Stimulated activated CD4-positive, alpha-beta T cell treated with anti-CD3 and anti-CD28 coated beads, Interleukin-12 subunit alpha, Interleukin-12 subunit beta, amount 100 ng/mL, for 24 hours (primary cell): ENCODE measurements around the gene MAP7D2.

Source experiments
- DNase-seq, 2 experiments: peaks; one replicate each; pipeline ENCODE4 v3.0.0-alpha.2; 2020; ENCODE audit warnings: low read depth in 2 of 2

Gene MAP7D2

DNA sequence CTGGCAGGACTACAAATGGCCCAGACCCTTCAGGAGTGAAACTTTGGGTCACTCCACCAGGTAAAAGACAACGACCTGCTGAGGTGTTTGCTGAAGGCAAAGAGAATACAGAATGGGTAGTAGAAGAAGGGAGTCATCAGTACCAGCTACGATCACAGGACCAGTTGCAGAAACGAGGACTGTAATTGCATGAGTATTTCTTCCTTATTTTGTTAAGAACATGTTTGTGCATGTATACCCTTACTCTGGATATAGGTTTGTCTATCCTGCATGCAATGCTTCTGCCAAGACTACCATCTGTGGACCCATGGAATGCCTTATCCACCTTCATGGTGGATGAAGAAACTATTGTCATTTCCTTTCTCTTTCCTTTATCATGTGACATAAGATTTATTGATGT lies 77.7 kb downstream of the MAP7D2 start:
- DNase-seq = no peak

DNA sequence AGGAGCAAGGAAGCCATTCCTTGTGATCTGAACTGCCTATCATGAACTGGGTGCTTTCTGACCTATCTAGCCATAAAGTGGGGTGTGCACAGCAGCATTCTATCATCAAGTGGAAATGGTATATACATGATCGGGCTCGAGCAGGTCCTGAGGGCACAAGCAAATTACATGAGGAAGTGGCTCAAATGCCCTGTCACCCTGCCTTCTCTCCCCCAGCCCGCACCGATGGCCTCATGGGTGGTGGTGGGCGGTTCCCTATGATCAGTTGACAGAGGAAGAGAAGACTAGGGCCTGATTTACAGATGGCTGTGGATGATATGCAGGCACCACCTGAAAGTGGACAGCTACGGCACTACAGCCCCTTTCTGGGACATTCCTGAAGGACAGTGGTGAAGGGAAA lies 79.5 kb downstream of the MAP7D2 start:
- no peak for DNase-seq

DNA sequence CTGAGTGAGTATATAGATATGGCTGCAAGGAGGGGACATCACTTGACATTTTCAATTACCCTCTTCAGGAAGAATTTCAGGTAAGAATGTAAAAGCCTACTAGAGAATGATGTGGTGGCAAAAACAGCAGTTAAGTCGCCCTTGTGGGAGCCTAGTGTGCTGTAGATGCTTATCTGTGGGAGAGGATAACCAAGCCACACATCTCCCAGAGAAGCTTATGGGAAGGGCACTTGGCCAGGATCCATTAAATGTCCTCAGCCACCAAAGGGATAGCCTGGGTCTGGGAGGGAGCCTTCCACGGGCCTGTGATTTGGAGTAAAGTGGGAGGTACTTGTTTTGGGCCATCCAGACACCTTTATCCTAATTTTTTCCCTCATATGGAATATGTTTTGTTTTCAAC lies 84.5 kb downstream of the MAP7D2 start:
- DNase-seq = no peak

DNA sequence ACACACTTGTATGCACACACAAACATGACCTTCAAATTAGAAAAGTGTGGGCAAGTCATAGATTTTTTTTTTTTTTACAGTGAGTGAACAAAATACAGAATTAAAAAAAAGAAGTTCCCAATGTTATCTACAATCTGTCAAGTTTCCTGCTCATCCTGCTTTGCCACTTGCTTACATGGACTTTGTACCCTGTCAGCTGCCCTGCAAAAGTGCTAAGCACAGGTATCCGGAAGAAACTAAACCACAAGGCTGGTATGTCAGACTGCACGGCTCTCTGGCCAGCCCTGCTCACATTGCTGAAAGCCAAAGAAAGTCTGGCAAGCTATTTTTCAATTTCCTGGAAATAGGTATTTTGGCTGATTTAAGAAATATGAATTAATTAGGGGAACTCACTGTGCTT lies 87.0 kb downstream of the MAP7D2 start:
- DNase-seq = no peak

DNA sequence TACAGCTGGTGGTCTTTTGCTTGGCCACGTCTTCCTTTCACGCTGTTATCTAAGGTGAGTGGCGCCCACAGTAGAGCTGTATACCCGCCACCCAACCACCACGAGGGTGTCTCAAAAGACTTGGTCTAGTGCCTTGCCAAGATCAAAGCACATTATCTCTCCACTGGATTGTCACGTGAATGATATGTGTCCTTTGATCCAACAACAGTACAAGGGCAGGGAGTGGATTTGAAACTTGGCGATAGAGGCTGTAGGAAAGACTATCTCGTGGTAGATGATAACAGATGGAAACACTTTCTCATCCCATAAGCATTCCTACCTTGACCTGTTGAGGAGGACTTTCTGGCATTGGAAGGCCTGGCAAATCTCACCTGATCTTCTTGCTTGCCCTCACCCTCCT lies 88.1 kb downstream of the MAP7D2 start:
- no peak for DNase-seq

DNA sequence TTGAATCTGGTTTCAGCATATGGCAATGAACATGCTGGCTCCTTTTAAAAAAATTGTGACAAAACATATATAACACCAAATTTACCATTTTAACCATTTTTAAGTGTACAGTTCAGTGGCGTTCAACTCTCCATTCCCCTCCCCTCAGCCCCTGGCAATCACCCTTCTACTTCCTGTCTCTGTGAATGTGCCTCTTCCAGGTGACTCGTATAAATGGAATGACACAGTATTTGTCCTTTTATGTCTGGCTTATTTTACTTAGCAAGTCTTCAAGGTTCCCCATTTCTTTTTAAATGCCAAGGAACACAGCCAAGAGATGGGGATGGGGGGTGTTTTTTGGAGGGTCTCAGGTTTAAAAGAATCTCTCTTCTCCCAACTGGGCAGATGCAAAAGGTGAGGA lies 90.4 kb downstream of the MAP7D2 start:
- DNase-seq = no peak

DNA sequence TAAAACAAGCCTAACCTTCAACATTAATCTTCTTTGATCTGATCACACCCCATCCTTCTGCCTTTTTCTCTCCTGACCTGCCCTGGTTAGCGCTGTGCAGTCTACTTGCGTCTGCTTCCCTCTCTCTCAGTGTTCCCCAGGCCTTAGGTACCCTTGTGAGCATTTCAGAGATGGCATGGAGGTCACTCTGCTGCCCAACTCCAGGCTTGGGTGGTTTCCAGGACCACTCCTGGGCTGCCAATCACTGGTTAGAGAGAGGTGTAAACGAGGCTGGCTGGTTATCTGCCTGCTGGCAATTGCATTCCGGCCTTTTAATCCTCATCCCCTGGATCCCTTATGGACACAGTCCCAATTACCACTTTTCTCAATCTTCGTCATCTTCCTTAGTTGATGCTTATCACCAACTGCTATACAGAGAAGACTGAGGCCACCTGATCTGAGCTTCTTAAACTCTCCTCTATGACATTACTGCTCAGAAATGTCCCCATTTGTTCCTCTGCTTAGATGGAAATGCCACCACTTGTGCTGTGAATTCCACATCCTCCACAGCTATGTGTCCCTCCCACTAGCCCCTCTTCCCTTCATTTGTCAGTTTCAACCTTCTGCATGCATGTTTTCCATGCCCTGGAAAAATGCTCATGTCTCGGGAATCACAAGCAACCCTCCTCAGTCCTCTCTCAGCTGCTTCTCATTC lies 96.9 kb downstream of the MAP7D2 start:
- no peak for DNase-seq

DNA sequence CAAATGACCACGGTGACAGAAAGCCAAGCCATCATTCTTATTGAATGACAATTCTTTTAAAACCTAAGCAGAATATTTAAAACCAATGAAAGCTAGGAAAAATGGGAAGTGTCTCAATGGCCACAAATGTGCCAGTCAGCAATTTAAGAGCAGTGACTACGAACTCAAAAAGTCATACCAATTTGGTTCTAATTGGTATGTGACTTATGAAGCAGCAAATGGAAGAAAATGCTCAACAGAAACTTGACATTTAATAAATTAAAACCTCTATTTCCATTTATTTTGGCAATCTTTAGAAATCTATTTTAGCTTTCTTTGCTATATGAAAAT lies 100.1 kb downstream of the MAP7D2 start:
- no peak for DNase-seq

DNA sequence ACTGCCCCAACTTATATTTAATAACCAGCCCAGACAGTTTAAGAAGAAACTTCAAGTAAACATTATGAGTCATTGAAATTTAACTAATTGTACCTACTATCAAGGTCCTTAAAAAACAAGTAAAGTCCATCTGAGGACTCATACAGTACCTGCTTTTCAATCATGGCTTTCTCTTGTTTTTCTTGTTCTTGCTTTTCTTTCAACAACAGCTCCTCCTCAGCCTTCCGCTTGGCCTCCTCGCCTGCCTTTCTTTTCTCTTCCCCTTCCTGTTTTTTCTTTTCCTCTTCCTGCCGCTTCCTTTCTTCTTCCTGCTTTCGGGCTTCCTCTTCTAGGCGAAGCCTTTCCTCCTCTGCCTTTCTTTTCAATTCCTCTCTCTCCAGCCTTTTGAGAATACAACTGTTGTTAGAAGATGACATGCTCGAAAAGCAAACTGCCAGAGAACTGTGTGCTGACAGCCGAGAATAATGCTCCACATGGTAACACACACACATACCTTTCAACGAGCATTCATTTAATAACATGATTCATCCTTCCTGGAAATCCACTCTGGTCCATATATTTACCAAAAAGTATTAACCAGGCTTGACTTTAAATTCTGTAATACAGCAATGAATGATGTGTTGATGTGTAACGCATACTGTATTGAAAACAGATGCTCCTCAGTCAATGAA lies 100.6 kb downstream of the MAP7D2 start:
- no peak for DNase-seq

DNA sequence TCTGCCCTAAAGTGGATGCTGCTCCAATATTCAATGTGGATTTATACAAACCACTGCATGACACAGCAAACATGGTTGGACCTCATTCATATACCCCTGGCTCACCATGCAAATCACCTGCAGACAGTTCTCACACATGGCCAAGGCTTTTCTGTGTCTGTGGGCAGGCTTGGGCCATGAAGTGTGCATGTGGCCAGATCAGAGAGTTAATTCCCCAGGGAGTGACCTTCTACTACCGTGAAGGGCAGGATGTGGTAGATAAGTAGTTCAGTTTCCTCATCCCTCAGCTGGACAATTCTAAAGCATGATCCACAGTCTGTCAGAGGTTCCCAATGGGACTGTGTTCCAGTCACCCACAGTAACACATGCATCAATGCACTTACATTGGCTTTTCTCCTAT lies 101.3 kb downstream of the MAP7D2 start:
- DNase-seq = no peak

DNA sequence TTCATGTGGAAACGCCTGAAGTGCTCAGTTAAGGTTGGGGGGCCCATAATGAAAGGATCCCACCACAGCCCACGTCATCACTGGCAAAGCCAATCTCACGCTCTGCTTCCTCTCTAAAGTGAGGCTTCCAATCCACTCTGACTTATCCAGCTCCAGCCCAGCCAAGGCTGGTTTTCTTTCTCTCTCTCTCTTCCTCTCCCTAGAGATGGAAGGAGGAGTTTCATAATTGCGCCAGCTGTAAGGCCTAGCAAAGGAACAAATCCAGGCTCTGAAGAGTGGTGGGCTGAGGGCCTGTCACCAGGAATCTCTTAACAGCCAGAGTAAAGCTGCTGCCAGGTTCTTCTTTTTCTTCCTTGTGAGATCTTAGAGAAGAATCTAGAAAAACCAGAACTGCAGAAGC lies 105.1 kb downstream of the MAP7D2 start:
- no peak for DNase-seq

DNA sequence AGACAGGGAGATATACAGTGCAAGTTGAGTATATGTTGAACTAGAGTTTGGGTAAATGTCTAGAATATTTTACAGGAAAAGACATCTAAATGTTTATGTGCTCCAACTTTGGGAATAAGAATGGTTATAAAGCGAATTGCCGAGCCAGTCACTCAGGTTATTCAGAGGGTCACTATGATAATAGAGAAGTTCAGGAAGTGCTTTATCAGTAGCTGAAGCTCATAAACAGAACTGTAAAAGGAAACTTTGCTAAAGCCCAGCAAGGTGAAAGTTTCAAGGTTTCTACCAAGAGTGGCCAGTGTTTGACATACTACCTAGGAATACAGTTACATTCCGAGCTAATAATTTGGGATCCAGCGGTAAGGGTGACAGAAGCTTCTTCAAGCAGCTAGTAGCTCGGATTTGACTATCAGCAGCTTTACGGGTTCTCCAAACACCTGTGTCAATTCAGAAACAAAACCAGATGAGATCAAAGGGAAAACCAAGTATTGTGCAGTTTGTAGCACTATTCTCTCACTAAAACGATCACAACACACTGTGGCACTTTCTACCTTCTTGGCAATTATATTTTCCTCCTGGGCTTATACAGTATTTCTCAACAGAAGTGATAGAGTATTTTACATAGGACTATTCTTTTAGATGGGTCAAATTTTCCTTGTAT lies 108.6 kb downstream of the MAP7D2 start:
- DNase-seq = no peak

DNA sequence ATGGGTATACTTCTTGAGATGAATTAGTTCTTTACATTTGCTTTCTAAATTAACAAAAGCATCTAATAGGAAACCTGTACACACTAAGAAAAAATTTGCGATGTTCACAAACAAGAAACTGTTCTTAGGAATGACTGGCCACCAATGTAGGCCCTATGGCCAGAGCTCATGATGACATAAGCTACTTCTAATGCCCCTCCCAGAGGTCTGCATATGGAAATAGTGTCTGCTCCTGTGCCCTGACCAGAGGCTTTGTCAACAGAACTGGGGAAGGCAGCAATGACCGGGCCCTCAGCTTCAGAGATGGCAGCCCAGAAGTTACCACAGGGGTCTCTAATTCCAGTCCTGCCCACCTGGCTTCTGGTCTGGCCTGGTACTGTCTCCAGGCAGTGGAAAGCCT lies 110.8 kb downstream of the MAP7D2 start:
- no peak for DNase-seq

DNA sequence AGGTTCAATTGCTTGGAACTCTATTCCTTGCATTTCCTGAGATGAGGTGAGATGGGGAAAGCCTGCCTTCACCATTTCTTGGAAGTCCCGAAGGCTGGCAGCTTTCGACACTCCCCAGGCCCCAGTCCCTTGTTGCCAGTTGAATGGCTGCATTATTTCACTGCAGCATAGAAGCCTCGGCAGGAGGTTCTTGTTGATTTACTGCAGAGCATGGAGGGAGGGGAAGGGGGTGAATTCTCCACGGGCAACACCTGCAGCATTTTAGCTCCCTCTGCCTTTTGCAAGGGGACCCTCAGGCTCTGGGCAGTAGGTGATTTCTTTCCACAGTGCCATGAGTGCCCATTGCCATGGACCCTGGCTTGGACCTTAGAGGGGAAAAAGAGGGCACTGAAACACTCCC lies 115.1 kb downstream of the MAP7D2 start:
- DNase-seq = no peak

DNA sequence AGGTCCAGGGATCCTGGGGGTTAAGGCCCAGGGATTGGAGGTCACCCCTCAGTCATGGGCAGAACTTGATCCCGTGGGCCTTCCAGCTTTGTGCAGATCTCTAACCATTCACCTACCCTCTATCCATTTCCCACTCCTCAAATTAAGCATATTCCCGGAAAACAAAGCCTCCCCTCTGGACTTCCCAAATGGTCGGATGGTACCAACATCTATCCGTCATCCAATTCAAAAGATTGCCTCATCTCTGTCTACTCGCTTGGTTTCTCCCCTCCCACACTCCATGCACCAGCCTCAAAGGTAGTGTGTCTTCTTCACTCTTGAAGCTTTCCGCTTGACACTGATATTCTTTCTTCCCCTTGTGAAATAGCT lies 125.4 kb downstream of the MAP7D2 start:
- no peak for DNase-seq

DNA sequence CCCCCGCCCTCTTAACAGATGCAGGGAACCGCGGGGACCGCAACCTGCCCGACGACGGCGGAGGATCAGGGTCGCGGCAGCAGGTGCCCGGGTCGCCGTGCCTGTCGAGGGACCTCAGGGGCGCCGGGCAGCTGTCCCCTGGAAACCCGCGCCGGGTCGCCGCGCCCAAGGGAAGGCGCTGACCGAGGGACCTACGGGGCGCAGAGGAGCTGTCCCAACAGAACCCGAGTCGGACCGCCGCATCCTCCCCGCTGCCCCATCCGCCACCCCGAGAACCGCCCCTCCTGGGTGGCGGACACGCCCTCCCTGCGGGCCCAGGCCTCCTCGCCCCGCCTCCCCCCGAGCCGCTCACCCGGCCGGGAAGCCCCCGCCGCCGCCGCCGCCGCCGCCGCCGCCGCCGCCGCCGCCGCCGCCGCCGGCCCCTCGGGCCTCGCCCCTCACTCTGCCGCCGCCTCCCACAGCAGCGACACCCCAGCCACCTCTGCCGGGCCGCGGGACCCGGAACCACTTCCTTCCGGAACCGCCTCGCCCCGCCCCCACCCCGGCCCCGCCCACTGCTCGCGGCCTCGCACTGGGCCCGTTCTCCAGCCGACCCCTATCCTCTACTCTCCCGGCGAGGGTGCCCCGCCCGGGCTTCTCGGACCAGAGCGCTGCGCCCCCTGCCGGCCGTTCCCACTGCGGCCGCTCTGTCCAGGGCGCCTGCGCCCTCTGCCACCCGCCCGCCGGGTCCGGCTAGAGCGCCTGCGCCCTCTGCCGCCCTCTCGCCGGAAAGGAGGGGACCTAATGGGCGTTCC lies 126.0 kb downstream of the MAP7D2 start, which contains the start of gene BCLAF3:
Gene BCLAF3, minus strand, starts transcription at position 506 of the 794 bp plus-strand sequence. CDS start 20,797 bp downstream, outside the sequence.
- peak; percentile 66 to 79 for DNase-seq

DNA sequence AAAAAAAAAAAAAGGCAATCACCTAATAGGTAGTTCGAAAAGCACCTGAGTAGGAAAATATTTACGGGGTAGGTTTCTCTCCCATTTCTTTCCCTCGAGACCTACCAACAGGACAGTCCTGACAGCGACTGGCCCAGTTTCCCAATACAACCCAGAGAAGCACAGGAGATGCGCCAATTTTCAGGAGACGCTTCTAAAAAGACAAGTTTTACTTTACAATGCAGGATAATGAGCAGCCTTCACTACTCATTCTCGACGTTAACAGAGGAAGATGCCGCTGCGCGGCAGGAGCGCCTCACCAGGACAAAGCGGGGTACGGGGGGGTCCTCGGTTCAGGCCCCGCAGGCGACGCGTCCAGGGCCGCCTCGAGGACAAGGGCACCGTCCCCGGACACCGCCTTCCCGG lies 126.6 kb downstream of the MAP7D2 start:
- DNase-seq = no peak

DNA sequence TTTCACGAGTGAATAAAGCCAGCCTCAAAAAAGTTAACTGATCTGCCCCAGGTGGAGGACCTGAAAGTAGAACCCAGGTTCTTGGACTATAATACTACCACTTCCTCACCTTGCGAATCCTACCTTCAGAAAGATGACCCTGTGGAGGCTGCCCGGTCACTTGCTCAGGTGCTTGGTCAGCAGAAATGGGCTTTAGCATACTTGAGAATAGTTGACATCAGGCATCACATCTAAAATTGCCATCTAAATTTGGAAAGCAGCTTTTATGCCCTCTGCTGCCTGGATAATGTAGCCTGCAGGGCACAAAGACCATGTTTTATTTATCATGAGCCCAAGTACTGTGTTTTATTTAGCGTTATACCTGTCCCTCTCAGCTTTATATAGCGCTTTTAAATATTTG lies 128.9 kb downstream of the MAP7D2 start:
- no peak for DNase-seq

DNA sequence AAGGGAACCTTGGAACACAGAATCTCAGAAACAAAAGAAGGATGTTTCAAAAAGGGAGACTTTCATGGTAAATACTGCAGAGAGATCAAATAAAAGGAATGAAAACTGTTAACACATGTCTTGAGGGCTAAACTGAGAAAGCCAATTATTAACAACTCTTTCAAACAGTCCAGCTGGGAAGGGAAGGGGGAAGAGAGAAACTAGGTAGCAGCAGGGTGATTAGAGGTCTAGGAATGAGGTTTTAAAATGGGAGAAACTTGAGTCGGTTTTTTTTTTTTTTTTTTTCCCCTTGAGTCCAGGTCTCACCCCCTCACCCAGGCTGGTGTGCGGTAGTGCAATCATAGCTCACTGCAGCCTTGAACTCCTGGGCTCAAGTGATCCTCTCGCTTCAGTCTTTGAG lies 130.2 kb downstream of the MAP7D2 start:
- no peak for DNase-seq

DNA sequence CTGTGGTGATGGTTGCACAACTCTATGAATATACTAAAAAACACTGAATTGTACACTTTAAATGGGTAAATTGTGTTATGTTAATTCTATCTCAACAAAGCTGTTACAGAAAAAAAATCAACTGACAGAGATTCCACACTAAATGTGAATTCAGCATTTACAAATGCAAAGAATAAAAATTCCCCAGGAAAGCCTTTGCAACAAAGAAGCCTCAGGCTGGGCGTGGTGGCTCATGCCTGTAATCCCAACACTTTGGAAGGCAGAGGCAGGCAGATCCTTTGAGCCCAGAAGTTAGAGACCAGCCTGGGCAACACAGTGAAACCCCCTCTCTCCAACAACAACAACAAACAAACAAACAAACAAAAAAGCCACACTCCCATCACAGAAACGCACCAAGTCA lies 134.8 kb downstream of the MAP7D2 start:
- no peak for DNase-seq

DNA sequence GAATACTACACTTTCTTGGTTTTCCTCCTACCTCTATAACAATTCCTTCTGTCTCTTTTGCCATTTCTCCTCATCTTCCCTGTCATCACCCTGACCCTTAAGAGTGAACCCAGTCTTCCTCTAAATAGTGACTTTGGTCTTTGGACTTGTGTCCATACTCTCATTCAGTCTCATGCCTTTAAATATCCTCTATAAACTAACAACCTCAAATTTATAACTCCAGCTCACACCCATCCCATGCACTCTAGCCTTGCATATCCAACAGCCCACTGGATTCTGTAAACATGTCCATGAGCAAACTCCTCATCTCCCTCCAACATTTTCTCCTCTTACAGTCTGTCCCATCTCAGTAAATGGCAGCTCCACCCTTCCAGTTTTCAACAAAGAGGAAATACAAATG lies 140.9 kb downstream of the MAP7D2 start:
- no peak for DNase-seq

DNA sequence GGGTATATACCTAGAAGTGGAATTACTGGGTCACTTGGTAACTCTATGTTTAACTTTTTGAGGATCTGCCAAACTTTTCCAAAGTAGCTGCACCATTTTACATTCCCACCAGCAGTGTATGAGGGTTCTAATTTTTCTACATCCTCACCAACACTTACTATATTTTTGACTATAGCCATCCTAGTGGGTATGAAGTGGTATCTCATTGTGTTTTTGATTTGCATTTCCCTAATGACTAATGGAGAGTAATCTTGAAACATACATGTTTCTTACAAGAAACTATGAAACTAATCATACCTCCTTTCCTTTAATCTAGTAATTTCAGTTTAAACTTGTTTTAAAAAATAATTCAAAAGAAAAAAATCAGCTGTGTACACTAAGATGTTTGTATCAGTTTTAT lies 143.7 kb downstream of the MAP7D2 start:
- DNase-seq = no peak

DNA sequence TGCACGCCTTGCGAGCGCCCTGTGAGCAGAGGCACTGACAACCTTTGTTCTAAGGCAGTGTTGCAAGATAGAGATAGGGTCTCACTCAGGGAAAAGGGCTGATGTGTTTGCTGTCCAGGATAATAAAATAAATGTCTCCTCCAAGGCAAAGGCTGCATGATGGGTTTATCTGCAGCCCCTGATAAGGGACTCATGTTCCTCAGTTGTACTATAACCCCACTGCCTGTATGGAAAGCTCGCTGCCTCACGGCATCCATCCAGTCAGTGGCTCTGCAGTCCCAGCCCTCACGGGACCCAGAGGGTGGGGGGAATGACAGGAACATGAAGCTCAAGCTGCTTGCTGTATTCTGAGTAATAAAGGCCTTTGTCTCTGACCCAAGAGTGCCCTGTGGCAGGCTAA lies 148.4 kb downstream of the MAP7D2 start:
- no peak for DNase-seq
